ENCODE measurements around the gene CCDC136.

GRCh38 chr7:128752251-128752650, 39.5 kb upstream of the CCDC136 start:
- TF ChIP-seq CTCF (IDR thresholded peaks at IDR 0.05) (no peak), POLR2A (IDR thresholded peaks at IDR 0.05) (no peak)

Data from tibial nerve (tissue), 3 donors.